CD4-positive, alpha-beta T cell treated with Interleukin-15 for 4 hours (primary cell): Measurements from ENCODE around the gene STAP1.
"Not testable (repeated sequence)": the region's sequence is repeated elsewhere in the genome, so short reads cannot be mapped to it uniquely, and the experiment has no call there.

Experiments
- DNase-seq: peaks from one replicate; pipeline ENCODE4 v3.0.0-alpha.2; 2020; ENCODE audit warnings: low spot score

STAP1 gene, protein sequence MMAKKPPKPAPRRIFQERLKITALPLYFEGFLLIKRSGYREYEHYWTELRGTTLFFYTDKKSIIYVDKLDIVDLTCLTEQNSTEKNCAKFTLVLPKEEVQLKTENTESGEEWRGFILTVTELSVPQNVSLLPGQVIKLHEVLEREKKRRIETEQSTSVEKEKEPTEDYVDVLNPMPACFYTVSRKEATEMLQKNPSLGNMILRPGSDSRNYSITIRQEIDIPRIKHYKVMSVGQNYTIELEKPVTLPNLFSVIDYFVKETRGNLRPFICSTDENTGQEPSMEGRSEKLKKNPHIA

DNA sequence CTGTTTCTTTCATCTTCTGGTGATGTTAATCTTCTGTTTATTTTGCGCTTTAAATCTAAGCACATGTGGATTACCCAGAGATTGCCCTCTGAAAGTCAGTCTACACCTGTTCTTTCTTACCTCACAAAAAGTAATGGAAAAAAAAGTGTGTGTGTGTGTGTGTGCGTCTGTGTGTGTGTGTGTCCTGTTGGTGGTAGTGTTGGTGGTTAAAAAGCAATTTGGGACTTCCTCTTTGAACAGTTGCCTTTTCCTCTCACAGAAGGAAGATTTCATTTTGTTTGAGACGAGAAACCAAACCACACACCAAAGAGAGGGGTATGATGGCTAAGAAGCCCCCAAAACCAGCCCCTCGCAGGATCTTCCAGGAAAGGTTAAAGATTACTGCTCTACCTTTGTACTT is at the start of gene STAP1:
Gene STAP1 (plus strand): TSS at position 235 of the 400 bp plus-strand sequence. CDS start 83 bp downstream, at position 318.
- DNase-seq, result no peak

DNA sequence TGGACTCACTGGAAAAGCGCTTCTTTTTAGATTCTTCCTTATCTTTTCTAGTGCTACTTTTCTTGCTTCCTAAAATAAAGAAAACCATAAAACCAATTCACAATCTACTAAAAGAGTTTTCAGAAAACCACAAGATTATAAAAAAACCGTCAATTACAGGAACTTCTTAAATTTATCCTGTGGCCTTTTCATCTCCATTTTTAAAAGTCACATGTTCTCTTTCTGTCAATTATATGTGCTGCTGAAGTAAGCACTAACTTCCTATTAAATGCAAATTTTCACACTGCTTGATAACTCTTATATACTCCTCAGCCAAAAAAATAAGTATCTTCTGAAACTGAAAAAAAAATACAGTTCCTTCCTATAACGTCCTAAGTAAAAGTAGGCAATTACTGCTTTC is 46.0 kb upstream of the STAP1 start:
- no peak for DNase-seq

DNA sequence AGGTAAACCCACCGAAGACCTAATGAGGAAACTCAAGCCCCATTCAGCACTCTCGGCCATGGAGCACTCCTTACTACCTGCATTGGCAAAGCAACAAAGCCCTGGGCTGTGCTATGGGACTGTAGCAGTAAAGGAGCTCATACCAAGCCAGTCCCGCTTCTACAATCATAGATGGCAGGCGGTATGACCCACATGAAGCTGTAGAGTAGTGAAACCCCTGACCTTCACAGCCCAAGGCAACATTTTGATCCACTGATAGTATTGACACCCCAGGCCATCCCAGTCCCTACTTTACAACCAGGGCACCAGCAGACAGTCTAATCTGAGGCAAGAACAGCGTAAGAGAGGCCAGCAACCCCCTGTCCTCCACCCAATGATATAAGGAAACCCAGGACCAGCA is 38.4 kb upstream of the STAP1 start:
- DNase-seq, result no peak

DNA sequence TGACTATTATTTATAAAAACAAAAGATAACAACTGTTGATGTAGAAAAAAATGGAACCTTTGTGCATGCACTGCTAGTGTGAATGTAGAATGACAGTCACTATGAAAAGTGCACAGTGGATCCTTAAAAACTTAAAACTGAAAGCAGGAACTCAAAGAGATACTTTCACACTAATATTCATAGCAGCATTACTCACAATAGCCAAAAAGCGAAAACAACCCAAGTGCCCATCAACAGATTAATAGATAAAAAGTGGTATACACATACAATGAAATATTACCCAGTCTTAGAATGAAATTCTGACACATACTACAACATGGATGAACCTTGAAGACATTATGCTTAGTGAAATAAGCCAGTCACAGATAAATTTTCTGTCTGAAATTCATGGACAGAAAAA is 37.0 kb upstream of the STAP1 start:
- DNase-seq, result no peak

DNA sequence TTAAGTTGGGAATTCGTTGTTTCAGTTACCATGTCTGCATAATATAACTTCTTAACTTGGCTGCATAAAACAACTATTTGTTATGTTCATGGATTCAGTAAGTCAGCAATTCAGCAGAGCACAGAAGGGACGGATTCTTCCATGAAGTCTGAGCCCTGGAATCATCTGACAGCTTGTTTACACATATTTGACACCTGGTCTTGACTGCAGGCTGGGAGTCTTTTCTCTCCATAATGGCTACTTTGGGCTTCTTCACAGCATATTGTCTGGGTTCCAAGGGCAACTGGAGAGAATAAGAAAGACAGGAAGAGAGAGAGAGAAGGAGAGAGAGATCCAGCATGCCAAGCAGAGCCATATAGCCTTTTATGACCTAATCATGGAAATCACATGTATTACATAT is 36.3 kb upstream of the STAP1 start:
- no peak for DNase-seq

DNA sequence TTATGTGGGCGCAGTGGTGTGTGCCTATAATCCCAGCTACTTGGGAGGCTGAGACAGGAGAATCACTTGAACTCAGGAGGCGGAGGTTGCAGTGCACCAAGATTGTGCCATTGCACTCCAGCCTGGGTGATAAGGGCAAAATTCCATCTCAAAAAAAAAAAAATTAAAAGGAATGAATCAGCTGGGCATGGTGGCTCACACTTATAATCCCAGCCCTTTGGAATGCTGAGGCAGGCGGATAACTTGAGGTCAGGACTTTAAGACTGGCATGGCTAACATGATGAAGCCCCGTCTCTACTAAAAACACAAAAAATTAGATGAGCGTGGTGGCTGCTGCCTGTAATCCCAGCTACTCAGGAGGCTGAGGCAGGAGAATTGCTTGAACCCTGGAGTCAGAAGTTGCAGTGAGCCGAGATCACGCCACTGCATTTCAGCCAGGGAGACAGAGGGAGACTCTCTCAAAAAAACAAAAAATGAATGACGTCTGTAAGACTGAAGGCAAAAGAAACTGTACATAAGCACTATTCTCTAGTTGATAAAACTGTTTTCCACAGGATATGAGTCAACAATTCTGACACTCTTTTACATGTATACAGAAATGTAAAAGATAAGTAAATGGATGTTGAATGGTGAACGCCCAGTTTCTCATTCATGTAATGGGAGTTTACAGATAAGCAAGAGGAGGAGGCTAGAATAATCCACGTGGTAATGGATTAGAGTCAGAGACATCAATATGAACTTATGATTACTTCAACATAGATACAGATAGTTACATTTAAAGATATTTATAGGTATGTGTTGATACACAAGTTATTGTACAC is 35.5 kb upstream of the STAP1 start:
- peak; percentile 21 for DNase-seq

DNA sequence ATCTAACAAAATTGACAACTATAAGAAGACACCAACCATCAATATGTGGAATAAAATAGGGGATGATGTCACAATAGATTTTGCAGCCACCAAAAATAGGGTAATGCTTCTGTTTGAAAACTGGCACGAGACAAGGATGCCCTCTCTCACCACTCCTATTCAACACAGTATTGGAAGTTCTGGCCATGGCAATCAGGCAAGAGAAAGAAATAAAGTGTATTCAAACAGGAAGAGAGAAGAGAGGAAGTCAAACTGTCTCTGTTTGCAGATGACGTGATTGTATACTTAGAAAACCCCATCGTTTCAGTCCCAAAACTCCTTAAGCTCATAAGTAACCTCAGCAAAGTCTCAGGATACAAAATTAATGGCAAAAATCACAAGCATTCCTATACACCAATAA is 34.4 kb upstream of the STAP1 start:
- not testable (repeated sequence) for DNase-seq

DNA sequence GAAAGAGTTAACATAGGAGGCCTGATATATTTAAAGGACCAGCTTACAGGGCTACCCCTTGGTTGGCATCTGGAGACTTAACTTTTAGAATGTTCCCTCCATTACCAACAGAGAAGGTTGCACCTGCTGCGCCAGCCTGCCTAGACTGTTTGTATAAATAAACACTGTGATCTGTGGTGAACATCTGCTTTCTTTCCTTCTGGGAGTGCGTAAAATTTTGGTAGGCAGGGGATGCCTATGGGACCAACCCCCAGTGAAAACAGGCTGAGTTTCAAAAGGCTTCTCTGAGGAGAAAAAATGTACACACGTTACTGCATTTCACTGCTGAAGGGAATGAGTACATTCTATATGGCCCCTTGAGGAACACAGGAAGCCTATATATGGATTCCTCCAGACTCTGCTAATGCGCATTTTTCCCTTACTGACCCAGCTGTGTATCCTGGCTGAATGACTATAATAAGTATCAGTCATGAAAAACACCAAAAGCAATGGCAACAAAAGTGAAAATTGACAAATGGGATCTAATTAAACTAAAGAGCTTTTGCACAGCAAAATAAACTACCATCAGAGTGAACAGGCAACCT is 27.1 kb upstream of the STAP1 start:
- DNase-seq, result no peak

DNA sequence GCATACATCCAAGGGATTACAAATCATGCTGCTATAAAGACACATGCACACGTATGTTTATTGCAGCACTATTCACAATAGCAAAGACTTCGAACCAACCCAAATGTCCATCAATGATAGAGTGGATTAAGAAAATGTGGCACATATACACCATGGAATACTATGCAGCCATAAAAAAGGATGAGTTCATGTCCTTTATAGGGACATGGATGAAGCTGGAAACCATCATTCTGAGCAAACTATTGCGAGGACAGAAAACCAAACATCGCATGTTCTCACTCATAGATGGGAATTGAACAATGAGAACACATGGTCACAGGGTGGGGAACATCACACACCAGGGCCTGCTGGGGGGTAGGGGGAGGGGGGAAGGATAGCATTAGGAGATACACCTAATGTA is 26.1 kb upstream of the STAP1 start:
- not testable (repeated sequence) for DNase-seq

DNA sequence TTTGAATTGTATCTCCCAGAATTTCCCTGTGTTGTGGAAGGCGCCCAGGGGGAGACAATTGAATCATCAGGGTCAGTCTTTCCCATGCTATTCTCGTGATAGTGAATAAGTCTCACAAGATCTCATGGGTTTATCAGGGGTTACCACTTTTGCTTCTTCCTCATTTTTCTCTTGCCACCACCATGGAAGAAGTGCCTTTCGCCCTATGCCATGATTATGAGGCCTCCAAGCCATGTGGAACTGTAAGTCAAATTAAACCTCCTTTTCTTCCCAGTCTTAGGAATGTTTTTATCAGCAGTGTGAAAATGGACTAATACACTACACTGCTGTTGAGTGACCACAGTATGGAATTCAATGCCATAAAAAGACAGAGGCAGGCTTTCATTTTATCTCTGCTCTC is 25.4 kb upstream of the STAP1 start:
- no peak for DNase-seq

DNA sequence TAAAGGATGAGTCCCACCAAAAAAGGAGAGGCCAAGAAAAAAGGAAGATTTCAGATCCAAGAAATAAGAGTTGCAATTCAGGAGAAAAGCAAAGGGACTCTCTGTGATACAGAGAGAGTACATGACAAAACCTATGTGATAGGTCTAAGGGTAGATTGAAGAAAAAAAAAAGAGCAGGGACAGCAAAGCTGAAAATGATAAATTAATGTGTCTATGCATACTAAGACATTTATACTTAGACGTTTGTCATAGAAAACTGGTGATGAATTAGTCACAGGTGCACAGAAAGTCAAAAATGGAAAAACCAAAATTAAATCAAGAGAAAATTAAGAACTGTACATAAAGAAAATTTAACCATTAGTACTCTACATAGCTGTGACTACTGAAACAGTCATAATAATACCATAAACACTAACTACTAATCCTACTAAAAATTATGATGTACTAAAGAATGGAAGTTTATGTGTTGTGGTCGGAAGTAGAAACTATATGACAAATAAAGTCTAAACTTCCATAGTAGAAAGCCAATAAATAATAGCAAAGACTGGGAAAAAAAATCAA is 23.2 kb upstream of the STAP1 start:
- DNase-seq, result no peak

DNA sequence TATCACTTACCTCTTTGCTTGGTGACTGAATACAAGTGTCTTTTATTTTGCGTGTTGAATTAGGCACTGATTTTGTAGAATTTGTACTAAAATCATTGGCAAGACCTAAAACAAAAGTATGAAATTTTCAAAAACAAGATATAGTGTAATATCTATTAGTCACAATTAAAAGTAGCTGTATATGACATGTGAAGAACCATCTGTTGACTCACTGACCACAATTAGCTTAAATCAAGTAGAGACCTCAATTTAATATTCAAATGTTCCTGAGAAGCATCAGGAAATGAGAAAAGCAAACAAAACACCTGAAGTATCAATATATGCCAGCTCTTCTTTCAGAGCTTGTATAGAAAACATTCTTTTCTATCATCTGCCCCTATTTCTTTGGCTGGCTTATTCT is 18.7 kb upstream of the STAP1 start:
- no peak for DNase-seq

DNA sequence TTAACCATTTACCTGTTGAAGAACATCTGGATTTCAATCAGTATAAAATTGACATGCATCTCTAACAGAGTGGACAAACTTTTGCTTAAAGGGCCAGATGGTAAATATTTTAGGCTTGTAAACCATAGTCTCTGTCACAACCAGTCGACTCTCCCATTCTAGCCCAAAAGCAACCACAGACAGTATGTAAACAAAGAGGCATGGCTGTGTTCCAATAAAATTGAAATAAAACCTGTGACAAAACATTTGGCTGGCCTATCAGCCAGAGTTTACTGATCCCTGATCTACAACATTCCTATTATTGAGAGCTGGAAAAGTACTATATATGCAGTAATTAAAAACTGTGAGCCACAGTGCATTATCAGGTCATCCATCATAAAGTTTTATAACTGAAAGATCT is 16.5 kb upstream of the STAP1 start:
- no peak for DNase-seq

DNA sequence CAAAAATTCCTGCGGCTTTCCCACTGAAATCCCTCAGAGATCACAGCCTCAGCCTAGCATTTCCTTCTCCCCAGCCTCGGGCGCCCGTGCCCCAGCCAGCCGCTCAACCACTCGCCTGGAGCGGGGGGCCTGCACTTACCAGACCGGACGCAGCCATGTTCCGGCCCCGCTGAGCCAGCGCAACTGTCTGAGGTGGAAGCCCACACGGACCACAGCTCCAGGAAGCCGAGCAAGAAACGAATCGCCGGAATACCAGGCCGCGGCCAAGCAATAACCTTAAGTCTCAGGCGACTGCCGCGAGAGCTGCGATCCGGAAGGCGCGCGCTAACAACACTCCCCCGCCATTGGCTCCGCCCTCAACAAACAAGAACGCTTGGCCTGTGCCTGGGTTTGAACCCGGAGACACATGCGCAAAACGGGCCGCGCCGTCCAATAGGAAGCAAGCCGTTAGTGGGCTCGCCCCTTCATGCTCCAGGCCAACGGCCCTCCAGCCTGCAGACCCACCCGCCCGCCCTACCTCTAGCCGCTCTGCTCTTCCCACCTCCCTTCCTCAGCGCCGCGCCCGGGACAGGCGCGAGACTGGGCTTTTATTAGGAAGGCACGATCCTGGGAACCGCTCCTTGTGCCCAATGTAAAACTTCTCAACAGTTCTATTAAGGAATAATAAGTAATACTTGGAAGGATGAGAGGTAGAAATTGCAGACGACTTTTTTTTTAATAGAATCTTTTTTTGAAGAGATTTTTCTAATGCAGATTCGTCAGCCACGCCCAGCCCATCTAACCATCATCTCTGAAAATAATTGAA is 13.1 kb upstream of the STAP1 start, which contains the start of gene CENPC:
Gene CENPC (minus strand): TSS at position 305 of the 805 bp plus-strand sequence. CDS start 148 bp downstream, at position 157.
- DNase-seq, result peak; percentile 92

DNA sequence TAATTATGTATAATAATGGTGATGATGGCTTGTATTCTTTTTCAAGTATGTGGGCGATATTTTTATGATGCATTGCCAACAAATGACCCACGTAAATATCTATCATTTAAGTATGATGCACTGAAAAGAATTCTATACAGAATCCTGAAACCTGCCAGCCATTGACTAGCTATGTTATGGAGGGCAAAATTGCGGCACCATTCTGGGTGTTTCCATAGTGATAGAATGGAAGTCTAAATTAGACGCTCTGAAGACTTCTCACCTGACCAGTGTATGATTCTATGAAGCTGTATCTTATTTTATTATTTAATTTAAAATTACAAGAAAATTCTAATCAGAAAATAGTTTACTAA is 12.5 kb upstream of the STAP1 start:
- DNase-seq, result no peak

DNA sequence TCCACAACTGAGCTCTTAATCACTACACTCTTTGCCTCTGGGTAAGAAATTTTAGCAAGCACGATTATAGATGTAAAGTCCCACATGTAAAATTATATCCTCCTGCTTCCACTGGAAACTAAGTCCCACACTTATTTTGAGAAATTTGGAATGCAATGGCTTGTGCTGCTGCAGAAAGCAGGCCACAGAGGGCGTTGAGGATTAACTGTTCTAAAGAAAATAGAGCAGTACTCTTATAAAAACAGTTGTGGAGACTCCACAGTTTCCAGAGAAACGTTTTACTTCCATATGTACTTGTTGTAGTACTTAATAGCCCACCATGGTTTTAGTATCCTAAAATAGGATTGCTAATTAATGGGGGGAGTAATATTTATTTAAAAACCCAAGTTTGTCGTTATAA is 11.6 kb upstream of the STAP1 start:
- no peak for DNase-seq

DNA sequence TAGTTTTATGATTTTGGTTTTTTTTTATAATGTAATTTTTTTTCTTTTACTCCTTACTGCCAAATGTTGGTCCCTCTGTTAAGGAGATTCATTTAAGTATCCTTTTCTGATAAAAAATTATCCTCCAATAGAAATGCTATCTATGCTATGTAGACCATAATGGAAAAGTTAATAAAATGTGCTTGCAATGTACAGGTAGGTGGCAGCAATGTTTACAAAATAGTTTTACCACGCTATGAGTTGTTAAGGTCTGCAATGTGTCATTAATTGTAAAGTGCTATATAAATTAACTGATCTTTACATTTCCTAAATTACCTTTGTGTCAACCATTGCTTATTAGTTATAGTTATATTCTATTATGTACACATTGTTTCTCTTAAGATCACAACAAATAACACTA is 9.4 kb upstream of the STAP1 start:
- DNase-seq, result peak; percentile 43

DNA sequence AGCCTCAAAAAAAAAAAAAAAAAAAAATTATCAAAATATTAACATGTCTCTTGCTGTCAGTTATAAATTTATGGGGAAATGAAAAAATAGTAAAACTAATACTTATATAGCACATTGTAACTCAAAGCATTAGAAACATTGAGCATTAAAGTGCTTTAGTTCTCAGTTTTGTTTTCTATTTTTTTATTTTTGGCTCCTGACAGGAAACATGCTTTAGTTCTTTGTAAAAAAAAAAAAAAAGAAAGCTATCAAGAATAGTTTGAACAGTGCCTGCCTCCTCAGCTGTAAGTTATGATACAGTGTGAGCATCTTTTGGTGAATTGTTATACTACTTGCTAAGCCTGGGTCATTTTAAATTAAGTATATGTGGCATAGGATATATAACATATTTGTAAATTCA is 8.1 kb upstream of the STAP1 start:
- no peak for DNase-seq

DNA sequence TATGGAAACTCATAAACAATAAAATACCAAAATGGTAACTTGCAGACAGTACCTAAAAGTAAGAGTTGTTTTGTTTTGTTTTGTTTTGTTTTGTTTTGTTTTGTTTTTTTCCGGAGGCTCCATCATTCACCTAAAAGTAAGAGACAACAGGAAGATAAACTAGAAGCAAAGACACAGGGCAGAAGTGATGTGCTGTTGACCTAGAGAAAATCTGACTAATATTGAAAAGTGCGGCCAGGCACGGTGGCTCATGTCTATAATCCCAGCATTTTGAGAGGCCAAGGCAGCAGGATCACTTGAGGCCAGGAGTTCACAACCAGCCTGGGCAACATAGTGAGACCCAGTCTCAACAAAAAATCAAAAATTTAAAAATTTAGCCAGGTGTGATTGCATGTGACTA is 7.7 kb upstream of the STAP1 start:
- no peak for DNase-seq

DNA sequence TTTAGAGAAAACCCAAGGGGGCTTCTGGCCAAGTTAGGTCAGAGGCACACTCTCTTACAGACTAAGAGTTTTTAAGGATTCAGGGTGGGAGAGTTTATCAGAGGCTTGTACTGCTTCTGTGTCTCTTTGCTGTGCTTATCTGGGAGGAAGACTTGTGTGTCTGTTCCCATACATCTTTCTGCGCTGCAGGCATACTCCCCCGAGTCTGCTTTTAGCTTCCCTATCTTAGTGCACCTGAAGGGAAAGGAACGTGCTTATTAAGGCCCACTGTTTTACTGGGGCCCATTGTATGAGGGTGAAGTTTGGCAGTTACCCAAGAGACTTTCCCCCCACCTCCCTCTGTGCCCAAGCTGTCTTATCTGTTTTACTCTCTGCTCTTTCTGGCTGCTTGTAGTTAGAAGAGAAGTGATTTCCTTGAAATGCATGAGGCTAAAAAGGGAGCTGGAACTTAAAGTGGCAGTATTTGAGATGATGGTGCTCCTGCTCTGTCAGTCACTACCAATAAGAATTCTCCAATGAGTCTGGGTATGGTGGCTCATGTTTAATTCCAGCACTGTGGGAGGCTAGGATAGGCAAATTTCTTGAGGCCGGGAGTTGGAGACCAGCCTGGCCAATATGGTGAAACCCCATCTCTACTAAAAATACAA is 6.3 kb upstream of the STAP1 start:
- DNase-seq, result not testable (repeated sequence)

DNA sequence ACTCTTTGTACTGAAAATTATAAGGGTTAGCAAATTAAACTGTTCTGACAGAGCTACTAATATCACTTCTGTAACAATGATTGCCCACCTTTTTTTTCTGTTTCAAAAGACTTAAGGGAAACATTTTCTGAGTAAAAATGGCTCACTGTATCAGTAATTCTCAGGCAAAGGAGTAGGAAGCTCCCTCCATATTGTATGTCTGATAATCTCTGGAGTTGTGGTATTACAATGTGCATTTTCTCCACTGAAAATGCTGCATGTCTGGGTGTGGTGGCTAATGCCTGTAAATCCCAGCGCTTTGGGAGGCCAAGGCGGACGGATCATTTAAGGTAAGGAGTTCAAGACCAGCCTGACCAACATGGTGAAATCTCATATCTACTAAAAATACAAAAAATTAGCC is 4.4 kb upstream of the STAP1 start:
- DNase-seq, result no peak

DNA sequence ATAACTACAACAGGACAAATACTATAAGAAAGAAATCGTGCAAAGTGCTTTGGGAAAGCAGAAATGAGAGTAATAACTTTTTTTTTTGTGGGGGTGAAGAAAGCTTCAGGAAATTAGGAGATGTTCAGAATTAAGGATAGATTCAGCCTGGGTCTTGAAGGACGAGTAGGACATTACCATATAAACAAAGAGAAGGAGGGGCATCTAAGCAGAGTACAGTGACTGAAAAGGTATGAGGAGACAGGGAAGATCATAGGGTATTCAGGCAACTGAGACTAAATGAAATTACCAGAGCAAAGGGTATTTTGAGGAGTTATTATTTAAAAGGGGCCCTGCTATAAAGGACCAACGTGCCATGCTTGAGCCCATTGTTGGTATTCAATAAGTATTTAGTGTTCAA is 3.1 kb upstream of the STAP1 start:
- no peak for DNase-seq
